ENCODE results near the gene STPG4.
A peak's percentile ranks its signal among the peaks of the same experiment; 100 is the strongest.

STPG4 gene

GRCh38 chr2:47056374-47056773, 98.7 kb downstream of the STPG4 start:
- TF ChIP-seq ARNTL (CRISPR knock-in tag; IDR thresholded peaks at IDR 0.05; ENCODE audit: borderline replicate concordance, low read depth) (no peak), OSR1 (CRISPR knock-in tag; IDR thresholded peaks at IDR 0.05) (no peak), RARB (CRISPR knock-in tag; IDR thresholded peaks at IDR 0.05) (no peak), CSDC2 (CRISPR knock-in tag; IDR thresholded peaks at IDR 0.05) (no peak; the same call in 1 of the 2 replicates), ESRRG (CRISPR knock-in tag; IDR thresholded peaks at IDR 0.05) (no peak), CSRNP3 (CRISPR knock-in tag; IDR thresholded peaks at IDR 0.05) (peak; percentile 47; the same call in 1 of the 2 replicates), ZFP30 (CRISPR knock-in tag; IDR thresholded peaks at IDR 0.05) (0 out of 2 replicates have a peak, but pooled peaks have one; percentile 27), ZNF70 (CRISPR knock-in tag; IDR thresholded peaks at IDR 0.05) (no peak), CREB5 (CRISPR knock-in tag; IDR thresholded peaks at IDR 0.05; ENCODE audit: low read depth) (no peak), GLIS3 (CRISPR knock-in tag; IDR thresholded peaks at IDR 0.05) (no peak), SNAI2 (CRISPR knock-in tag; IDR thresholded peaks at IDR 0.05) (peak; percentile 86; the same call in 1 of the 2 replicates), ZNF565 (CRISPR knock-in tag; conservative IDR thresholded peaks at IDR 0.05; ENCODE audit: low read depth) (peak; percentile 72; the same call in 1 of the 2 replicates), ISL1 (CRISPR knock-in tag; IDR thresholded peaks at IDR 0.05) (no peak), BACH2 (CRISPR knock-in tag; IDR thresholded peaks at IDR 0.05; ENCODE audit: borderline replicate concordance) (no peak), PPARA (CRISPR knock-in tag; IDR thresholded peaks at IDR 0.05; ENCODE audit: borderline replicate concordance) (no peak), TCF4 (CRISPR knock-in tag; IDR thresholded peaks at IDR 0.05; ENCODE audit: borderline replicate concordance) (peak; percentile 92), TOX (CRISPR knock-in tag; IDR thresholded peaks at IDR 0.05; ENCODE audit: borderline replicate concordance) (no peak)
- TF ChIP-seq, protein P1, sequence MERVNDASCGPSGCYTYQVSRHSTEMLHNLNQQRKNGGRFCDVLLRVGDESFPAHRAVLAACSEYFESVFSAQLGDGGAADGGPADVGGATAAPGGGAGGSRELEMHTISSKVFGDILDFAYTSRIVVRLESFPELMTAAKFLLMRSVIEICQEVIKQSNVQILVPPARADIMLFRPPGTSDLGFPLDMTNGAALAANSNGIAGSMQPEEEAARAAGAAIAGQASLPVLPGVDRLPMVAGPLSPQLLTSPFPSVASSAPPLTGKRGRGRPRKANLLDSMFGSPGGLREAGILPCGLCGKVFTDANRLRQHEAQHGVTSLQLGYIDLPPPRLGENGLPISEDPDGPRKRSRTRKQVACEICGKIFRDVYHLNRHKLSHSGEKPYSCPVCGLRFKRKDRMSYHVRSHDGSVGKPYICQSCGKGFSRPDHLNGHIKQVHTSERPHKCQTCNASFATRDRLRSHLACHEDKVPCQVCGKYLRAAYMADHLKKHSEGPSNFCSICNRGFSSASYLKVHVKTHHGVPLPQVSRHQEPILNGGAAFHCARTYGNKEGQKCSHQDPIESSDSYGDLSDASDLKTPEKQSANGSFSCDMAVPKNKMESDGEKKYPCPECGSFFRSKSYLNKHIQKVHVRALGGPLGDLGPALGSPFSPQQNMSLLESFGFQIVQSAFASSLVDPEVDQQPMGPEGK (CRISPR knock-in tag; IDR thresholded peaks at IDR 0.05; ENCODE audit: borderline replicate concordance), result peak; percentile 59; the same call in 1 of the 2 replicates
- TF ChIP-seq, protein P2, sequence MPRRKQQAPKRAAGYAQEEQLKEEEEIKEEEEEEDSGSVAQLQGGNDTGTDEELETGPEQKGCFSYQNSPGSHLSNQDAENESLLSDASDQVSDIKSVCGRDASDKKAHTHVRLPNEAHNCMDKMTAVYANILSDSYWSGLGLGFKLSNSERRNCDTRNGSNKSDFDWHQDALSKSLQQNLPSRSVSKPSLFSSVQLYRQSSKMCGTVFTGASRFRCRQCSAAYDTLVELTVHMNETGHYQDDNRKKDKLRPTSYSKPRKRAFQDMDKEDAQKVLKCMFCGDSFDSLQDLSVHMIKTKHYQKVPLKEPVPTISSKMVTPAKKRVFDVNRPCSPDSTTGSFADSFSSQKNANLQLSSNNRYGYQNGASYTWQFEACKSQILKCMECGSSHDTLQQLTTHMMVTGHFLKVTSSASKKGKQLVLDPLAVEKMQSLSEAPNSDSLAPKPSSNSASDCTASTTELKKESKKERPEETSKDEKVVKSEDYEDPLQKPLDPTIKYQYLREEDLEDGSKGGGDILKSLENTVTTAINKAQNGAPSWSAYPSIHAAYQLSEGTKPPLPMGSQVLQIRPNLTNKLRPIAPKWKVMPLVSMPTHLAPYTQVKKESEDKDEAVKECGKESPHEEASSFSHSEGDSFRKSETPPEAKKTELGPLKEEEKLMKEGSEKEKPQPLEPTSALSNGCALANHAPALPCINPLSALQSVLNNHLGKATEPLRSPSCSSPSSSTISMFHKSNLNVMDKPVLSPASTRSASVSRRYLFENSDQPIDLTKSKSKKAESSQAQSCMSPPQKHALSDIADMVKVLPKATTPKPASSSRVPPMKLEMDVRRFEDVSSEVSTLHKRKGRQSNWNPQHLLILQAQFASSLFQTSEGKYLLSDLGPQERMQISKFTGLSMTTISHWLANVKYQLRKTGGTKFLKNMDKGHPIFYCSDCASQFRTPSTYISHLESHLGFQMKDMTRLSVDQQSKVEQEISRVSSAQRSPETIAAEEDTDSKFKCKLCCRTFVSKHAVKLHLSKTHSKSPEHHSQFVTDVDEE (CRISPR knock-in tag; IDR thresholded peaks at IDR 0.05), result peak; percentile 76
- TF ChIP-seq, protein P3, sequence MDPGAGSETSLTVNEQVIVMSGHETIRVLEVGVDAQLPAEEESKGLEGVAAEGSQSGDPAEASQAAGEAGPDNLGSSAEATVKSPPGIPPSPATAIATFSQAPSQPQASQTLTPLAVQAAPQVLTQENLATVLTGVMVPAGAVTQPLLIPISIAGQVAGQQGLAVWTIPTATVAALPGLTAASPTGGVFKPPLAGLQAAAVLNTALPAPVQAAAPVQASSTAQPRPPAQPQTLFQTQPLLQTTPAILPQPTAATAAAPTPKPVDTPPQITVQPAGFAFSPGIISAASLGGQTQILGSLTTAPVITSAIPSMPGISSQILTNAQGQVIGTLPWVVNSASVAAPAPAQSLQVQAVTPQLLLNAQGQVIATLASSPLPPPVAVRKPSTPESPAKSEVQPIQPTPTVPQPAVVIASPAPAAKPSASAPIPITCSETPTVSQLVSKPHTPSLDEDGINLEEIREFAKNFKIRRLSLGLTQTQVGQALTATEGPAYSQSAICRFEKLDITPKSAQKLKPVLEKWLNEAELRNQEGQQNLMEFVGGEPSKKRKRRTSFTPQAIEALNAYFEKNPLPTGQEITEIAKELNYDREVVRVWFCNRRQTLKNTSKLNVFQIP (CRISPR knock-in tag; IDR thresholded peaks at IDR 0.05; ENCODE audit: borderline replicate concordance, low read depth), result no peak
- ATAC-seq, result peak; percentile 88

DNA sequence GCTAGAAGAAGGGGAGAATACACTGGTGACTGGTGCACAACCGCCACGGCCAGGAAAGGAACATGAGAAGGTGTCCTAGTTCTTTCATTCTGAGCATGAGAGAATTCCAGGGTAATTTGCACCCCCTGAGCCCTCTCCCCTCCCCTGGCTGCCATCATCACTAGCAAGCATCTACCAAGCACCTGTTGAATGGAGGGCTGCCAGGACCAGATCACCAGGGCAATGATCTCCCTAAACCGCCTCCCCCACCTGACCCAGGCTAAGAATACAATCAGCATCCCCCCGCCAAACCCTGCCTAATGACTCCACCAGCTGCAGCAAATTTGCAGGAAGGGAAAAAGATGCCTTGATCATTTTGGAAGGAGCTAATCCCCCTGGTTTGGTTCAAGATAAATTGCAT, 100.2 kb downstream of the STPG4 start:
- no peak for TF ChIP-seq CSRNP3 (CRISPR knock-in tag; IDR thresholded peaks at IDR 0.05)
- no peak for TF ChIP-seq OSR1 (CRISPR knock-in tag; IDR thresholded peaks at IDR 0.05)
- no peak for TF ChIP-seq ZNF8 (CRISPR knock-in tag; IDR thresholded peaks at IDR 0.05)
- no peak for ATAC-seq
